Left cardiac atrium (tissue), 4 donors: ENCODE data around the gene ESPL1. TPM values are rescaled to one million over a fixed set of nuclear protein-coding genes. Genes with fewer than 3 reads are reported as not detected.
"Not testable (repeated sequence)": the region's sequence is repeated elsewhere in the genome, so short reads cannot be mapped to it uniquely, and the experiment has no call there.

Experiments used
- ATAC-seq, 2 donors: fragments of 200-7000 bp; cut with Tn5 transposase; one replicate each; pipeline ENCODE4 v1.9.1; 2020; ENCODE audit warnings: mild to moderate bottlenecking in 2 of 2, moderate library complexity in 2 of 2
- DNase-seq: peaks from one replicate; pipeline ENCODE4 v3.0.0-alpha.2; 2020
- intact Hi-C, 2 donors: fragments of 100-400 bp; cut with DNase I; formaldehyde crosslinking; loops; one replicate each; pipeline versions ENCODE4 v1.14.1 to v1.15.1; 2022 to 2023
- total RNA-seq, 2 donors: library from RNA; stranded (reverse); fragmentation: NEBNext Ultra II Directional; extraction: Animal tissue kit (Norgen Biotek cat#: 25700); gene quantifications; one replicate each; pipeline ENCODE4 v1.2.1, GENCODE V29; 2021
- donor health status: DM: no; HTN: yes; CAD: no.
- donor health status: DM: no; HTN: yes; CAD: no; lungs with severe emphysema.
- donor health status: DM: yes; HTN: yes; CAD: no.
- donor health status: Dilated cardiomyopathy.

ESPL1 gene
- total RNA-seq, 2 donors from 2014 or later: 0.58 to 1.3 TPM

DNA sequence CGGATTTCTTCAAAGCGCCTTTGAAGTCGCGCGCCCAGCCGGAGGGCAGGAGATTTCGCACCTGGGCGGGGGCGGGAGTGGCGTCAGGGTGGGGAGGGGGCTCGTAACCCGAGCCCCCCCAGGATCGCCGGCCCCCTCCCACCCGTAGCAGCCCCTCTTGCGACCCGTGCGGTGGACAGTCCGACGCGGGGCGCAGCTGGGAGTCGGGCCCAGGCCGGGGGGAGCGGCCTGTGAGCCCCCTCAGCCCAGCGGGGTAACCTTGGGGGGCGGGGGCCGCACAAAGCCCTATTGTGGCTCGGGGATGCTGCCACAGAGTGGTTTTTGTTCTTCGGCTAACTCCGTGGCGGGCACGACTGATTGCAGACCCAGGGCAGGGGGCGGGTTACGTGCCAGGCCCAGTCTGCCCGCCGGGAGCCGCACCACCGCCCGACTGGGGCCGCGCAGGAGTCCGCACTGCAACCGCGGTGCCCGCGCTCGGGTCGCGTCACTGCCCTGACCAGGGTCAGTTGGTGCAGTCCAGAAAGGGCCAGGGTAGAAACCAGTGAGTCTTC lies 57.5 kb downstream of the ESPL1 start:
- intact Hi-C loops: loop anchor here in 1 of 2 donors (2.0 to 10.0 kb wide), 3 partner anchors 19 to 179 kb away; partner anchors contain the start of genes NPFF, SP1 and TARBP2

DNA sequence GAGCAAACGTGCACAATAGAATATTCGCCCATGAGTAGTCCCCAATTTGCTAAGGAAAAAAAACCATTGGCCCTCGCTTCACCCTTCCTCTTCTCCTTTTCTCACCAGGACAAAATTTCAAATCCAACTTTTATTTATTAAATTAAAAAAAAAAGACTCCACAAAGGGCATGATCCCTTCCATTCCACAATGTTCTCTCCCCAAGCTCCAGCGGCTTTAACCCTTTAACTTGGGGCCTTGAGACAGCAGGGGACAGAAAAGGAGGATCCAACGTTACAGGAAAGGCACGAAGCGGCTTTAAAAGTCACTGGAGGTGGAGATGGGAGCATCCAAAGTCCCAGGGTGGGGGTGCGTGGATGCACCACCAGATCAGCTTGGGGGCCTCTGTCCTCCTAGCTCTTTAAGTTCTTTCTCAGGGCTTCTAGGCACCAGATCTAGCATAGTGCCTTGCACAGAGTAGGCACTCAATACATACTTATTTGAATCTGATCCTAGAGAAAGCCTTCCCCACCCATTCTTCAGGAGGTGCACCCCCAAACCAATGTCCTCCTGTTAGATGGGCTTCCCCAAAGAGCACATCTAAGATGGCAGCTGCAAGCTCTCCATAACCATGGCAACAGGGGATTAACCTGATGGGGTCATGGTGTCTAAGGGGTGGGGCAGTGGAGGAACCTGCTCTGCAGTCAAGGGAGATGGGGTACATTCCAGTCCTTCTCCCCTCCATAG lies 58.5 kb downstream of the ESPL1 start:
- intact Hi-C loops: loop anchor here in 1 of 2 donors (2.0 to 10.0 kb wide), 2 partner anchors 18 to 178 kb away; partner anchors contain the start of genes NPFF and TARBP2
- no peak for ATAC-seq
- DNase-seq: no peak

More for the DNA sequence above, 57.5 kb downstream of the ESPL1 start:
- DNase-seq: peak; percentile 53
- peak; percentile 17 to 27 for ATAC-seq

DNA sequence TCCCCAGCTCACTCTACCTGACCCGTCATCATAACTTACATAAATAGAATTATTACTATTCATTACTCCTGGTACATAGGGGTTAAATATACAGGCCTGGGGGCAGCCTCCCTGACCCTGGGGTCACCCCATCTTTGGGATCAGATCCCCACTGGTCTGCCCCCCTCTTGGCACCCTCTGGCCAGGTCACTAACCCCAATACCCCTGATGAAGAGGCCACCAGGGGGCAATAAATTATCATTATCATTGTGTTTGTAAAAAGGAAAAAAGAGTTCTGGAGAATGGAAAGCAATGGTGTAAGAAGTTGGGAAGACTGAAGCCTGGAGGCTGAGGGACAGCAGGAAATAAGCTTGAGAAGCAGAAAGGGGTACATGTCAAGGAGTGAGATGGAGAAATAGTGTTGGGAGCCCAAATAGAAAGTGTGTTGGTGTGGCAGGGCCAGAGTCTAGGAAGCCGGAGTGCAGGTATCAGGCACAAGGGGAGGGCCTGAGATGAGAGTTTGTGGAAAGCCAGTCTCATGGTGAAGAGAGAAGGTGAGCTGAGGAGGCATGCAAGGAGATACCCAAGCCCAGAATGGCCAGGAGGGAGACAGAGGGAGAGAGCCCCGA lies 59.4 kb downstream of the ESPL1 start:
- DNase-seq (no peak), ATAC-seq (no peak)
- intact Hi-C loops: loop anchor here in 1 of 2 donors (2.0 to 10.0 kb wide), 2 partner anchors 17 to 177 kb away; partner anchors contain the start of genes NPFF and TARBP2

DNA sequence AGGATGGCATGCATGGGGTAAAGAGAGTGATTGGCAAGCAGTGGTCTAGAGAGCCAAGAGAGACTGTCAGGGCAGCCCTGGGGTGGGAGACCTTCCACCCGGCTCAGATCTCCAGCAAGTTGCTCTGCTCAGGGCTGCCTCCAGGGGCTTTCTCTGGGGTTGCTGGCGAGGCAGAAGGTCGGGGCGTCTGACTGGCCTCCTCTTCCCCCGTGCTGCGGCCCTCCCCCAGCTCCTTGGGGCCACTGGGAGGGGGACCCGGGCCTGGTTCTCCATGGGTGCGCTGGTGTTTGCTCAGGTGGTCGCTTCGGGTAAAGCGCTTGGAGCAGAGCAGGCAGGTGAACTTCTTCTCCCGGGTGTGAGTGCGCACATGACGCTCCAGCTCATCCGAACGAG lies 59.9 kb downstream of the ESPL1 start:
- ATAC-seq: no peak
- intact Hi-C loops: loop anchor here in 1 of 2 donors (10.0 kb wide), 1 partner anchor 177 kb away; the partner anchor contains the start of genes NPFF and TARBP2
- DNase-seq: no peak

DNA sequence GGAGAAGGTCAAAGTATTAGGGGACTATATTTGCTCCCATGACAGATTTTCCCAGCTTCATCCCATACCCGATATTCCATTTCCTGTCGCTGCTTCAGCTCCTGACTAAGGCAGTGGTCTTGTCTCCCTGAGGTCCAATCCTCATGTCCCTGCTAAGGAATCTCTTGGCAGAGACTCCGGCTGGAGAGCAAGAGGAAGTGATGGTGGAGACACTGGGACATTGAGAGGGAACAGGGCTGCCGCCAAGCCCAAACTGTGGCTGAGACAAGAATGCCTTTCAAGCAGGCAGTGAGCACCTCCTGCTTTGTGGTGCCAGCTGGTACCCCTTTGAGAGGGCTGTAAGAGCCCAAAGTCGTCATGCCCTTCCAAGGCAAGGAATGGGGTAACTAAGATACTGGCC lies 62.6 kb downstream of the ESPL1 start:
- intact Hi-C loops: no loop called here
- DNase-seq (no peak), ATAC-seq (no peak)

DNA sequence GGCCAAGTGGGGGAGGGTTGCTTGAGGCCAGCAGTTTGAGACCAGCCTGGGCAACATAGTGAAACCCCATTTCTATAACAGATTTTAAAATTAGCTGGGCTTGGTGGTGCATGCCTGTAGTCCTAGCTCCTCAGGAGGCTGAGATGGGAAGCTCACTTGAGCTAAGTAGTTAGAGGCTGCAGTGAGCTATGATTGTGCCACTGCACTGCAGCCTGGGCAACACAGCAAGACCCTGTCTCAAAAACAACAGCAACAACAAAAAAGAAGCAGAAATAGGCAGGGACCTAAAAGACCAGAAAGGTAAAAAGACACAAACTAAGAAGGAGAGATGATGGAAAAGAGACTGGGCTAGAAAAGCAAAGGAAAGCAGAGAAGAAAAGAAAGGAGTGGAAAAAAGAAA lies 64.2 kb downstream of the ESPL1 start:
- ATAC-seq, DNase-seq, intact Hi-C loops: not testable (repeated sequence)

DNA sequence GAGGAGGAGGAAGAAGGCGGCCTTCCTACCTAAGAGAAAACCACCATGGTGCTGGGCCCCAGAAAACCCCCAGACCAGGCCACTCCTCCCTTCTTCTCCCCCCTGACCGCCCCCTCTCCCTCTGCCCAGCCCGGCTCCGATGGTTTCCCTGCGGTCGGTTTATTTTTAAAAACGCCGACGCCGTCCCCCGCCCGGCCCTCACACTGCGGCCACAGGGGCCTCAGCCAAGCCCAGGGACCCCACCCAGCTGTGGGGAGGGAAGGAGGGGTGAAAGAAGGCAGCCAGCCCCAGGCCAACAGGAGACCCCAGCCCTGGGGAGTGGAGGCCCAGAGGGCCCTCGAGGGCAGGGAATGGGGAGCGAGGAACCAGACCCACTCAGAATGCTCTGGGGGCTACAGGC lies 64.6 kb downstream of the ESPL1 start:
- ATAC-seq: no peak
- intact Hi-C loops: no loop called here
- no peak for DNase-seq

DNA sequence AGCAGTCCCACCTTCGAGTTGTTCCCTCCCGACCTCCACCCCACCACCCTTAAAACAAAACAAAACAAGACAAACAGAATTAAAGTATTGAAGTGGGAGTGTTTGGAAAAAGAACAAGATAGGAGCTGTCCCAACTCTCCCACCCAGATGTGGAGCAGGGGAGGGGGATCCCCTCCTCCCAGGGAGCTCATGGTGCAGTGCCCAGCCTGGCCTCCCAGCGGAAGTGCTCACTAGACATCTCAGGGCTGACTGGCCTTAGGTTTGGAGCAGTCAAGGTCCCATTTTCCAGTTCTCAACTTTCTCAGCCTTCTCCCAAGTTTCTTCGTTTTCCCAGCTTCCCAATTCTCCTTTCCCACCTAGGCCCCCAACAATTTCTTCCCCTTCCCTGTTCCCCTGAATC lies 65.2 kb downstream of the ESPL1 start:
- intact Hi-C loops: no loop called here
- ATAC-seq (no peak), DNase-seq (no peak)

DNA sequence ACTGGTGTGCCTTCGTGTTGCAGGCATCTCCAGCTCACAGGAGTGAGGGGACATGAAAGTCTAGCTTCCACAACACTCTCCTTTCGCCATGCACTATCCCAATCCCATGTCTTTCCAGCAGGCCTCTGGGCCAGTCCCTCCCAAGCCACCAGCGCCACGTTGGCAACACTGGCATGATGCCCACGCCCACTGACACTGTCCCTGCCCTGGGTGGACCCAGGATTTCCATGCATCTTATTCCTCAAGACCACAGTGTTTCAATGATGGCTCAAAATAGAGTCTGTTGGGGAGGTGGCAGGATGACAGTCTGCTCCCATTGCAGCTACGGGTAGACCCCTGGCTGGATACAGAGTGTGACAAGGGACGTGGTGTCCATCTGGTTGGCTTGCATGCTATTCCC lies 65.7 kb downstream of the ESPL1 start:
- DNase-seq: no peak

DNA sequence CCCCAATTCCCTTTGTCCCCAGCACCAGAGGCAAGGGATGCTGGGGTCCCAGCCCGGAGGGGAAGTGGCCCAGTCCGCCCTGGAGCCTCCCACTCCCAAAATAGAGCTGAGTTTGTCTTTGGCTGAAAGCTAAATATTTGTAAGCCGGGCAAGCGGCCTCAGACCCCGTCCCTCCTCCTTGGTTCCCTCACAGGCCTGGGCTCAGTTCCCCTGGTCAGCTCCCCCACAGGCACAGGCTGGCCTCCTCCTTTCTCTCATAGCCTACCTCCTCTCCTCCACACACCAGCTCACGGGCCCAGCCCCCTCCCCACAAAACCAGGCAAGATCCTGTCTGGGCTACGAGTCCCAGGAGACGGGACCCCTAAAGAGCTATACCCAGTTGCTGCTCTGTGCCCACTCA lies 66.7 kb downstream of the ESPL1 start:
- intact Hi-C loops: no loop called here
- DNase-seq: no peak
- no peak for ATAC-seq

More for the DNA sequence above, 65.7 kb downstream of the ESPL1 start:
- intact Hi-C loops: no loop called here
- ATAC-seq: no peak

DNA sequence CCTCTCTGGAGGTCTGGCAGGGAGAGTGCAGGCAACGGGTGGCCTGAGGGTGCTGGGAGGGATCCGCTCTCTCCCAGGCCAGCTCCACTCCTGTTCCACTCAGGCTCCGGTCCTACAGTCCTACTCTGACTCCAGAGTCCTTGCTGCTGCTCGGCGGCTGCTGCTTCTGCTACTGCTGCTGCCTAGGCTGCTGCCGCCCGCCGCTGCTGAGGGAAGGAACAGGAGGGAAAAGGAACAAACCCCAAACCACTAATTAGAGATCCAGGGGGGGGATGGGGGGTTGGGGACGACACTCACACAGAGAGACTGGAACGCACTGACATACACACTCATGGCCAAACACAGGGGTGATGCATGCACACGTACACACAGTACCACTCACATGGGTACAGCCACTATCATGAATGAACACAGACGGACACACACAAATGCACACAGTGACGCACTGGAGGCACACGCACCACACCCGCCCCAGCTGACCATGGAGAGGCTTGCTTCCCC lies 68.1 kb downstream of the ESPL1 start, which contains the start of gene SP7:
Gene SP7, minus strand, starts transcription at position 174 of the 501 bp plus-strand sequence. CDS start 708 bp downstream, outside the sequence.
- no peak for DNase-seq
- no peak for ATAC-seq
- intact Hi-C loops: no loop called here

DNA sequence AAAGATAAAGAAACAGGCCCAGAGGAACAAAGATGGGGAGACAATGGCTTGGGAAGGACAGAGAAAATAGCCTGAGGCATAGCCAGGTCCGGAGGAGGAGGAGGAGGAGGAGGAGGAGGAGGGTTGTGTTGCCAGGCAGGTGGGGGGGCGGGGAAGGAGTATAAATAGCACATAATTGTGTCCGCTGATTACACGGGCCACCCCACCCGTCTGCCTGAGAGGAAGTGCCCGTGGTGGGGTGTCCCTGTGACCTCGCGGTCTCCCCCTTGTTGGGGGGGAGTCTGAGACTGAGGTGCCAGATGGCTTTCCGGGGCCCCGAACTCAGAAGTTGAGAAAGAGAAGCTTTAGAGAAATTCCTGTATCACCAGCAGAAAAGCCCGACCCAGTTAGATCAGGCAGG lies 69.9 kb downstream of the ESPL1 start:
- intact Hi-C loops: no loop called here
- ATAC-seq (no peak), DNase-seq (no peak)

DNA sequence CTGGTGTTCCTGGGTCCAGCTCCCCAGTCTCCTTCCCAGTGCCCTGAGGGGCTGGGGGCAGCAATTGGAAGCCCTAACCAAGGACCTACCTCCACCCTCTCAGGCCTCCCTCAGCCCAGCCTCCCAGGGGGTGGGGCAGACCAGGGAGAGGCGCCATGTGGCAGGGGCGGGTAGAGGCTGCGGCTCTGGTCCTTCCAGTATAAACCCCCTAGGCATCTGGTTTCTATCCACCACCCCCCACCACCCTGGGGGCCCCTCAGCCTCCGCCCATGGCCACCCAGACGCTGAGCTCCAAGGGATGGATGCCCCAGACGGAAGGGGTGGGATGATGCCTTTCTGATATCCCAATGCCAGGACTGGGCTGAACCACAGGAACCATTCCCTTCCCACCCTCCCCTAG lies 70.8 kb downstream of the ESPL1 start:
- ATAC-seq (no peak), DNase-seq (no peak)
- intact Hi-C loops: no loop called here

DNA sequence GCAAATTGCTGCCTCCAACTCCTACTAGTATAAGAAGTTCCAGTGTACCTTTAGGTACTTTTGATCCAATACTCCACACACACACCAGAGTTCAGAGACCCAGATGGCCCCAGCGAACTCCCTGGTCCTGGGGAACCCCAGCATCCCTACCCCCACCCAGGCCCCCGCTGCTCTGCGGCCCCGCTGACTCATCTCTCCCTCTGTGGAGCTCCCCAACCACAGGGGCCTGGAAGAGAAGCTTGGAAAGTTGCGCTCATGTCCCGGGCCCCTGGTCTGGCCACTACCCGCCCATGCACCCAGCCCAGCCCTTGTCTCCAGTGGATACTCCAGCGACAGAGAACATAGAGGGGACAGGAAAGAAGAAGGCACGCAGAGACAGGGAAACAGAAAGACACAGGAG lies 72.3 kb downstream of the ESPL1 start:
- intact Hi-C loops: no loop called here
- ATAC-seq (no peak), DNase-seq (no peak)

Other genes with a start within 250 kb of the ESPL1 start
- gene TNS2, start 218.2 kb upstream of the ESPL1 start, total RNA-seq: 100 to 1,000 TPM; 108 to 122 TPM
- gene SPRYD3, start 188.9 kb upstream of the ESPL1 start, total RNA-seq: 10 to 100 TPM; 34.3 to 51.3 TPM
- 100 to 1,000 TPM; 134 to 139 TPM for gene IGFBP6, start 170.6 kb upstream of the ESPL1 start, total RNA-seq
- gene SOAT2, start 164.8 kb upstream of the ESPL1 start, total RNA-seq: not detected
- gene ZNF740, start 87.6 kb upstream of the ESPL1 start, total RNA-seq: 10 to 100 TPM; 19.0 to 20.0 TPM
- 10 to 100 TPM; 16.8 to 19.7 TPM for gene CSAD, start 87.4 kb upstream of the ESPL1 start, total RNA-seq
- 1 to 10 TPM in 1 of 2 donors, under 1 TPM in 1; 0.81 to 2.1 TPM for gene ITGB7, start 61.0 kb upstream of the ESPL1 start, total RNA-seq
- gene RARG, start 36.1 kb upstream of the ESPL1 start, total RNA-seq: 10 to 100 TPM; 13.5 to 24.1 TPM
- gene PFDN5, start 27.2 kb downstream of the ESPL1 start, total RNA-seq: 100 to 1,000 TPM; 345 to 377 TPM
- 10 to 100 TPM; 35.0 to 37.0 TPM for gene MYG1, start 31.4 kb downstream of the ESPL1 start, total RNA-seq
- 10 to 100 TPM; 35.7 to 40.3 TPM for gene AAAS, start 53.3 kb downstream of the ESPL1 start, total RNA-seq
- gene SP7, start 68.1 kb downstream of the ESPL1 start, total RNA-seq: not detected
- gene SP1, start 111.9 kb downstream of the ESPL1 start, total RNA-seq: 10 to 100 TPM; 31.3 to 33.4 TPM
- gene AMHR2, start 155.6 kb downstream of the ESPL1 start, total RNA-seq: under 1 TPM in 1 of 2 donors, not detected in 1; 0.34 TPM
- 10 to 100 TPM; 73.5 to 90.2 TPM for gene PRR13, start 173.4 kb downstream of the ESPL1 start, total RNA-seq
- 100 to 1,000 TPM; 504 to 545 TPM for gene PCBP2, start 183.8 kb downstream of the ESPL1 start, total RNA-seq
- gene MAP3K12, start 231.2 kb downstream of the ESPL1 start, total RNA-seq: 1 to 10 TPM; 9.1 to 9.7 TPM
- gene TARBP2, start 233.0 kb downstream of the ESPL1 start, total RNA-seq: 10 to 100 TPM; 12.5 to 15.3 TPM
- not detected for gene NPFF, start 239.2 kb downstream of the ESPL1 start, total RNA-seq